Activated effector memory CD4-positive, alpha-beta T cell treated with Interleukin-2 at 50 U/mL for 16 hours (primary cell): ENCODE measurements around the gene KIFC1.

Experiments
- DNase-seq: peaks from one replicate; pipeline ENCODE4 v3.0.0-alpha.2; 2020

The KIFC1 gene

DNA sequence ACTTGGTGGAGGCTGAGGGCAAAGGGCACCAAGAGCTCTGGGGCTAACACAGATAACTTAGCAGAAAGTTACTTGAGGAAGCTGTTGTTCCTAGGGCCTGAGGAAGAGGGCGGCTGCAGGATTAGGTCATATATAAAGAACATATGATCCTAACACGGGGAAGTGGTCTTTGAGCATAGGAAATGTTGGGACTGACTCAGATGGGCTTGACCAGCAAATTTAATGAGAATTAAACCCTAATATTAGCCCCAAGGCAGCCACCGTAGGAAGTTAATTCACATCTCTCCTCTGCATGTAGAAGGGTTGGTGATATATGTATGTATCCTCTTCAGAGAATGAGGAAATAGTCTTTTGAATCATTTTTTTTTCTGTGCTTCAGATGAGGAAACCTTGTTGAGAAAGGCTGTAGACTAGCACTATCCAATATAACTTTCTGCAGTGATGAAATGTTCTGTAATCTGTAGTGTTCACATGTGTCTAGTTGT is 53.5 kb downstream of the KIFC1 start:
- DNase-seq: no peak

DNA sequence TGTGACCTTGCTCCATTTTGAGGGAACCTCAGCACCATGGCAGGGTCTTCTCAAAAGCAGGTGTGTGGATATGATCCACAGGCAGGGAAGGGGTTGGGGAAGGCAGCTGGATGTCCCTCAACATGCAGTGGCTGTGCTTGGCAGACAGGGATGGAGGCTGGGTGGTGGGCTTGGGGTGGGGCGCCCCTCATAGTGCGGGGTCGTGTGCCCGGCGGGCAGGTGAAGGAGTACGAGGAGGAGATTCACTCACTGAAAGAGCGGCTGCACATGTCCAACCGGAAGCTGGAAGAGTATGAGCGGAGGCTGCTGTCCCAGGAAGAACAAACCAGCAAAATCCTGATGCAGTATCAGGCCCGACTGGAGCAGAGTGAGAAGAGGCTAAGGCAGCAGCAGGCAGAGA is 54.7 kb downstream of the KIFC1 start:
- DNase-seq: no peak

DNA sequence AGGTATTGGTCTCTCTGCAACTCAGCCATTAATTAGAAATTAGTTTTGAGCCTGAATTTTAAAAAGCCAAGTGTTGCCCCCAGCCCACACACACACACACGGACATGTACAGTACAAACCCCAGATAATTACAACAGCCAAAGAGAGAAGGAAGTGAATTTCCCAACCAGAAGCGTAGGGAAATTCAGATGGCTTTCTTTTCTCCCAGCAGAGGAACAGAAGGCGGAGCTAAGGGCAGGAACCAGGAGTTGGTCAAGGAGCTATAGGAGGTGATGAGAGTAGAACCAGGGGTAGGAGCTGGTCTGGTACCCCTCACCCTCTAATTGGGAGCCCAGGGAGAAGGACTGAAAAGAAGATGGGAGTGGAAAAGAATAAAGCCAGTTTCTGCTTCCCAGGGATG is 58.8 kb downstream of the KIFC1 start:
- DNase-seq: no peak

DNA sequence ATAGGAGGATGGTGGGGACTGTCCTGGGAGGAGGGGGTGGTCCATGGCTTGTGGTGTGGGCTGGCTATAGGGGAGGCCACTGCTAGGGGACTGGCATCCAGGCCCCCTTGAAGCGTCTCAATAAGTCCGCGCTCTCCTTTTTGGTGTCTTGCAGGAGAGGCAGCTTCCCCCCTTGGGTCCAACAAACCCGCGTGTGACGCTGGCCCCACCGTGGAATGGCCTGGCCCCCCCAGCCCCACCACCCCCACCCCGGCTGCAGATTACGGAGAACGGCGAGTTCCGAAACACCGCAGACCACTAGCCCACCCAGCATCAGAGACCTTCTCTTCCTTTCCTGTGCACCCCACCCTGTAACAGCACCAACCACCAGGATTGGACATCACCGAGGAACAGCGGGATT is 60.0 kb downstream of the KIFC1 start:
- DNase-seq: no peak

DNA sequence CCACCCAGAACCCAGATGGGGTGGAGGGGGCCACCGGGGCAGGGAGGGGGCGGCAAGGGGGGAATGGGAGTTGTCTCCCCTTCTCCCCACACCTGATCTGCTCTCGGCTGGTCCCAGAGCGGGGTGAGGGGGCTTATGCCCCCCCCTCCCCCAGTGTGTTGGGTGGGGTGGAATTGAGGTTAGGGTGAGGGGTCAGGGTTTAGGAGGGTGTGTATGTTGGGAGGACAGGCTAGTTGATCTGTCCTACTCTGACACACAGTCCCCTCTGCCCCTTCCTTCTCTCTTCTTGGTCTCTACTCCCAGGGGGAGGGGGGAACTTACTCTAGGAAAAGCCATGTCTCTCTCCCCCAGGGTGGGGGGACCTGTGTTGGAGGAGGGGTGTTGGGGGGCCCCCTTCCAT is 60.9 kb downstream of the KIFC1 start:
- no peak for DNase-seq

DNA sequence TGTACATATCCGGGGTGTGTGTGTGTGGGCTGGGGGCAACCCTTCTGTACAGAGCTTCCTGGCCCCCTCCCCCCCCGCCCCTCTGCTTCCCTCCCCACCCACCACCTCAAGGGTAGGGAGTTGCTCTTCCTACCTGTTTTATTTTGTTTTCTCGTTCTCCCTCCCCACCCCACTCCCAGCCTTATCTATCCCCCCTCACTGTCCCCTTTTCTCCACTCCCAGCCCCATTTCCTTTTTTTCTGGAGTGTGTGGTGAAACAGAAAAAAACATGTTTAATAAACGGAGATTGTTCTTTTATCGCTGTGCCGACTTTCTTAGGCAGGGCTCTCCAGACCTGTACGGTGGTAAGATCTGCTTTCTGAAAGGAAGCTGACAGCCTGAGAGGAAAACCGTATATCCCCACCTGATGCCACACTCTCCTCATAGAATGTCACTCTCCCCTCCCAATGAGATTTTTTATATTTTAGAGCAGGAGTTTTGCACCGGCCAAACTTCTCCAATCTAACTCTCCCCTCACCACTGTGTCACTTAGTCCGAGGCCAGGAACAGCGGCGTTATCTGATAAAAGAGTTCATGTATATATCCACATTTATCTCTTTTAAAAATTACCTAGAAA is 61.9 kb downstream of the KIFC1 start:
- no peak for DNase-seq

DNA sequence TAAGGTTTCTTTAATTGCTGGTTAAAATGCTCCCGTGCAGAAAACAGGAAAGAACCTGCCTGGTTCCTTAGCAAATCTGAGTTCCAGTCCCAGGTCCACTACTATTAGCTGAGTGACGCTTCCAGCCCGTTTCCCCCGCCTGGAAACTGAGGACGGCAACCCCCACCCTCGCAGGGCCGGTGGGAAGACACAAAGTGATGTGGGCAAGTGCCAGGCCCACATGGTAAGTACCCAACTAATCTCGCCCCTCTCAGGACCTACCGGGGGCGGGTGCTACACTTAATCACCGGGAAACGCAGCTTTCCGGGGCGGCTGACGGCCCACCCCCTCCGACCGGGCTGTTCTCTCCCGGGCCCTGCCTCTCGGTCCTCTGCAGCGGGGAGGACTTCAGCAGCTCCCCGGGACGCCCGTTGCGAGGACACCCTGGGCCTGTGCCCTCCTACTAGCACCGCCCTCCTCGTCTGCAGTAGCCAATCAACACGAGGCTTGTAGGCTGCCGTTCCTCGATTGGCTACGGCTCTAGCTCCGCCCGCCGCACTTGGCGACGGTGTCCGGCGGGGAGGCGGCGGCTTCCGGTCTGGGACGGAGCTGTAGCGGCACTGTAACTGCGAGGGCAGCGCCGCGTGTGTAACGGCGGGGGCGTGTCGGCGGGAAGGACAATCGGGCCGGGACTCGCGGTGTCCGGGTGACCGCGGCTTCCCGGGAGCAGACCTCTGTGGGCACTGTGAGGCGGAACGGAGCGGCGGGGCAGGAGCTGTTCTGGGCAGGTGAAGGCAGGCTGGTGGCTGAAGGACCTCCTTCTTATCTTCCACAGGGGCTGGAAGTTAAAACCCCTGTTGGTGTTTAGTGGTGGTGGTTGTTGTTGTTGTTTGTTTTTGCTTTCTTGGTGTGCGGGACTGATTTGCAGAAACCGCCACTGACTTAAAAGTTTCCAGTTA is 62.7 kb downstream of the KIFC1 start, which contains the start of gene ZBTB9:
ZBTB9 (plus strand) TSS at position 568 of the 938 bp plus-strand sequence. CDS start 525 bp downstream, outside the sequence.
- DNase-seq: peak; percentile 92

DNA sequence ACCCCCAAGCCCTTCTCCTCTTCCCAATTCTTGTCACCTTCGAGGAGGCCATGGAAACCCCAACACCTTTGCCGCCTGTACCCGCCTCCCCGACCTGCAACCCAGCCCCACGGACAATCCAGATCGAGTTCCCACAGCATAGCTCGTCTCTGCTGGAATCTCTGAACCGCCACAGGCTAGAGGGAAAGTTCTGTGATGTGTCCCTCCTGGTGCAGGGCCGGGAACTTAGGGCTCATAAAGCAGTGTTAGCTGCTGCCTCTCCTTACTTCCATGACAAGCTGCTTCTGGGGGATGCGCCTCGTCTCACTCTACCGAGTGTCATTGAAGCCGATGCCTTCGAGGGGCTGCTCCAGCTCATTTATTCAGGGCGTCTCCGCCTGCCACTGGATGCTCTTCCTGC is 63.4 kb downstream of the KIFC1 start:
- DNase-seq: no peak

DNA sequence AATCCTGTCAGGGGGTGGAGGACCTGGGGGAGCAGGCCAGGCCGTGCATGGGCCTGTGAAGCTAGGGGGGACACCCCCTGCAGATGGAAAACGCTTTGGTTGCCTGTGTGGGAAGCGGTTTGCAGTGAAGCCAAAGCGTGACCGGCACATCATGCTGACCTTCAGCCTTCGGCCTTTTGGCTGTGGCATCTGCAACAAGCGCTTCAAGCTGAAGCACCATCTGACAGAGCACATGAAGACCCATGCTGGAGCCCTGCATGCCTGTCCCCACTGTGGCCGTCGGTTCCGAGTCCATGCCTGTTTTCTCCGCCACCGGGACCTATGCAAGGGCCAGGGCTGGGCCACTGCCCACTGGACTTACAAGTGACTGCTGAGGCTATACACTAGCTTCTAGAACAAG is 64.5 kb downstream of the KIFC1 start:
- DNase-seq: no peak

DNA sequence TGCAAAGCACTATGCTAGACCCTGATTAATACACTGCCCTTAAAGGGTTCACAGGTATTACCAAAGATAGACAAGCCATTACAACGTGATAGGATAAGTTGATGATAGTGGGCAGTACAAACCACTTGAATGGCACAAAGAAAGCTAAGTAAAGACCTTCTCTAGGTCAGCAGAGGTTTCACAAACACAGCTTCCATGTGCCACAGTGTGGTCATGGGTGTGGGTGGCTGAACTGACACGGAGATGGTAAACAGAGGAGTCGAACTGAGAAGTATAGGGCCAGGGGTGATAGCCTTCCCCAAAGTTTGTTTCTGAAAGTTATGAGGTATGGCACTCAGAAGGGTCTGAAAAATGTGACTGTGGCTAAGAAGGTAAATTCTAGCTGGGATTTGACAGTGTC is 67.1 kb downstream of the KIFC1 start:
- no peak for DNase-seq

DNA sequence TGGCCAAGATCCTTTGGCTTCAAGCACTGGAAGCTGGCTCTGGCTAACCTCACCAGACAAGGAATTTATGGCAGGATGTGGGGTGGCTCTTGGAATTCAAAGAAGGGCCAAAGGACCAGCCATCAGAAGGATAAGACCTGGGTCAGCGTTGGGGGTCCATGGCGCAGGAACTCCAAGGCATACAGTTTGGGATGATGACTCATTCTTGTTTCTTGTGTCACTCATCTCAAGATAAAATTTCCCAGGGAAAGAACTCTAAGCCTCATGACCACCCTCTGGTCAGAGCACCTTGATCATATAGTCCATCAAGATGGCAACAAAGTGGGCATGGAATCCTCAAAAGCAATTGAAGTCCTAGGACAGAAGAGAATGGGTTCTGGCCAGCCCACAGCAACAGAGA is 67.6 kb downstream of the KIFC1 start:
- no peak for DNase-seq
